Stimulated activated memory B cell treated with anti-CD40 and anti-IgM and Interleukin-4, amounts not matched to agents 10 μg/mL and 1 μg/mL and 100 μg/mL, for 72 hours (primary cell): ENCODE results near the gene TIMM13.
"Not testable (repeated sequence)": the region's sequence is repeated elsewhere in the genome, so short reads cannot be mapped to it uniquely, and the experiment has no call there.

Experiments
- ATAC-seq: fragments of 150-1000 bp; cut with Tn5 transposase; 2 replicates; pipeline ENCODE4 v1.10.0; 2021
- H3K27ac Mint-ChIP-seq: one replicate; pipeline ENCODE4 v1.8.0; 2022; ENCODE audit warnings: mild to moderate bottlenecking, mixed read lengths
- H3K27me3 Mint-ChIP-seq: one replicate; pipeline ENCODE4 v1.8.0; 2022; ENCODE audit warnings: mixed read lengths
- H3K36me3 Mint-ChIP-seq: one replicate; pipeline ENCODE4 v1.8.0; 2022; ENCODE audit warnings: mixed read lengths
- H3K4me1 Mint-ChIP-seq: one replicate; pipeline ENCODE4 v1.8.0; 2022; ENCODE audit warnings: mixed read lengths
- H3K4me3 Mint-ChIP-seq: one replicate; pipeline ENCODE4 v1.8.0; 2022; ENCODE audit warnings: mild to moderate bottlenecking, moderate library complexity, mixed read lengths
- H3K9me3 Mint-ChIP-seq: one replicate; pipeline ENCODE4 v1.8.0; 2022; ENCODE audit warnings: mixed read lengths

Gene TIMM13

DNA sequence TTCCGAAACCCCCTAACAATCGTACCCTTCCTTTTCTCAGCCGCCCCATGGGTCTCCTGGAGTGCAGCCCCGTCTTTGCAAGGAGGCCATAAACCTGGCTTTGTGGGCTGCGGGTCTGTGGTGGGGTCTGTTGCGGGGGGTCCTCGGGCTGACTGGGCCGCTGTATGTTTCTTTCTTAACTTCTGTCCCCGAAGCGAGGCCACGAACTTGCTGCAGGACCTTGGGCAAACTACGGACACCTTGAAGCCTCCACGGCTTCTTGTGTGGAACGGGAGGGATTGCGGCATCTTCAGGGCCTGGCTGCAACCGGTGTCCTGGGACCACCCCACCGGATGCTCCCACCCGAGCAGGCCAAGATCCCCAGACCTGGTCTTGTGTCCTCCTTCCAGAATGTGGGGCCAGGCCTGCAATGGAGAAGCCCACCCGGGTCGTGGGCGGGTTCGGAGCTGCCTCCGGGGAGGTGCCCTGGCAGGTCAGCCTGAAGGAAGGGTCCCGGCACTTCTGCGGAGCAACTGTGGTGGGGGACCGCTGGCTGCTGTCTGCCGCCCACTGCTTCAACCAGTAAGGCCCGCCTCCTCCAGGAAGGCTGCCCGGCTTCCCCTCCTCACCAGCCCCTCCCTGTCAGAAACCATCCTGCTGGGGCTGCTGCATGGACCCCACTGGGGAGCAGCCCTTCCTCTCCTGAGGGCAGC, 12.0 kb downstream of the TIMM13 start:
- Mint-ChIP-seq H3K4me3 (no peak overlapping the region), H3K27ac (no peak overlapping the region), H3K4me1 (no peaks in the 10 kb centered on the region), H3K36me3 (peaks cover 14% of the 10 kb centered on the region), H3K27me3 (peaks cover 6% of the 10 kb centered on the region), H3K9me3 (no peaks in the 10 kb centered on the region)
- no peak for ATAC-seq

DNA sequence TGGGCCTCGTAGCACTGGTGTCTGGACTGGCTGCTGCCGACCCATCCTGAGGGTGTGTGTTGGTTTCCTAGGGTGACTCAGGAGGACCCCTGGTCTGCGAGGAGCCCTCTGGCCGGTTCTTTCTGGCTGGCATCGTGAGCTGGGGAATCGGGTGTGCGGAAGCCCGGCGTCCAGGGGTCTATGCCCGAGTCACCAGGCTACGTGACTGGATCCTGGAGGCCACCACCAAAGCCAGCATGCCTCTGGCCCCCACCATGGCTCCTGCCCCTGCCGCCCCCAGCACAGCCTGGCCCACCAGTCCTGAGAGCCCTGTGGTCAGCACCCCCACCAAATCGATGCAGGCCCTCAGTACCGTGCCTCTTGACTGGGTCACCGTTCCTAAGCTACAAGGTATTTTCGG, 13.8 kb downstream of the TIMM13 start:
- Mint-ChIP-seq H3K27ac (no peak overlapping the region), H3K9me3 (peaks cover 5% of the 10 kb centered on the region), H3K36me3 (peaks cover 19% of the 10 kb centered on the region), H3K27me3 (peaks cover 21% of the 10 kb centered on the region), H3K4me3 (no peak overlapping the region), H3K4me1 (no peaks in the 10 kb centered on the region)
- no peak for ATAC-seq

DNA sequence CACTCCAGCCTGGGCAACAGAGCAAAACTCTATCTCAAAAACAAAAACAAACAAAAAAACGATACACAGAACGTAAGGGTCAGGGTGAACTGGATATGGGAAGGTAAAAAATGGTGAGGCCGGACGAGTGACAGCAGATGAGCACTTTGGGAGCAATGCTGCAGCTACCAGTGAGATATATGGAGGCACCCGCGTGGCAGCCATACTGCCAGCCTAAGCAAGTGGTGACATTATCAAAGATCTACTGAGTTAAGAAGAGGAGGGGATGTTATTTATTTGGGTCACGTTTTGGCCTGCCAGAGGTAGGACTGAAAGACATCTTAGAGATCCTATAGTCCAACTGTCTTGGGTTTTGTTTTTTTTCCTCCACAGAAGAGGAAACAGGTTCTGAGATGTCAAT, 14.2 kb downstream of the TIMM13 start:
- H3K4me3 Mint-ChIP-seq, result no peak overlapping the region
- peaks cover 5% of the 10 kb centered on the region for H3K9me3 Mint-ChIP-seq
- no peak overlapping the region for H3K27ac Mint-ChIP-seq
- H3K36me3 Mint-ChIP-seq, result peaks cover 19% of the 10 kb centered on the region
- H3K4me1 Mint-ChIP-seq, result no peaks in the 10 kb centered on the region
- H3K27me3 Mint-ChIP-seq, result peaks cover 21% of the 10 kb centered on the region
- no peak for ATAC-seq

DNA sequence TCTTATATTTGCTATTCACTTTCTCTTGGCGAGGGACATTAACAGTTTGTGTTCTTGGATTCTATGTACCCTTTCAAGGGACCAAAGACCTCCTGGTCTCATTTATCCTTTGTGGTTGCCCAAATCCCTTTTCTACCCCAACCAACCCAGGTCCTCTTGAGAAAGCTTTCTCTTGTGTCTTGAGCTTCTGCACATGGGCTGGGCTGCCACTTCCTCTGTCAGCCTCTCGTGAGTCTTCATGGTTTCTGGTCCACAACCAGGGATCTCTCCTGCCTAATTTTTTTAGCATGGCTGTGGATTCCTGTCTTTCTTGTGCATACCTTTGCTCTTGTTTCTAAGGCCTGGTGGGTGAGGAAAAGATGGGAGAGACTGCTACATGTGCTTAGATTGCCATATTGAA, 14.9 kb downstream of the TIMM13 start:
- Mint-ChIP-seq H3K9me3 (peaks cover 5% of the 10 kb centered on the region), H3K27me3 (peaks cover 21% of the 10 kb centered on the region), H3K4me1 (no peaks in the 10 kb centered on the region), H3K4me3 (no peak overlapping the region), H3K36me3 (peaks cover 13% of the 10 kb centered on the region), H3K27ac (no peak overlapping the region)
- no peak for ATAC-seq

DNA sequence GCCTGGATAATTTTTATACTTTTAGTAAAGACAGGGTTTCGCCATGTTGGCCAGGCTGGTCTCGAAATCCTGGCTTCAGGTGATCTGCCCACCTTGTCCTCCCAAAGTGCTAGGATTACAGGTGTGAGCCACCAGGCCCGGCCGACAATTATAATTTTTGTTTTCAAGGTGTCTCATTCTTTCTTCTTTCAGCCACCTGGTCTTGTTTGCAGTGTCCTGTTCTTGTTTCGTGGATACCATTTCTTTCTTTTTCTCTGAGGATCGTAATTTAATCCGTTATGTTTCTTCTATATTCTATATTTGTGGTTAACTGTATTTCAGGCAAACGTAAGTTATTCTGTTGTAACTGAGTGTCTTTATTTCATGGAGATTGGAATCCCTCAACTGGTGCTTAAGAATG, 15.7 kb downstream of the TIMM13 start:
- H3K27me3 Mint-ChIP-seq, result peaks cover 21% of the 10 kb centered on the region
- peaks cover 5% of the 10 kb centered on the region for H3K9me3 Mint-ChIP-seq
- H3K4me3 Mint-ChIP-seq, result no peak overlapping the region
- H3K36me3 Mint-ChIP-seq, result peaks cover 8% of the 10 kb centered on the region
- no peak for ATAC-seq
- H3K27ac Mint-ChIP-seq, result no peak overlapping the region
- no peaks in the 10 kb centered on the region for H3K4me1 Mint-ChIP-seq

DNA sequence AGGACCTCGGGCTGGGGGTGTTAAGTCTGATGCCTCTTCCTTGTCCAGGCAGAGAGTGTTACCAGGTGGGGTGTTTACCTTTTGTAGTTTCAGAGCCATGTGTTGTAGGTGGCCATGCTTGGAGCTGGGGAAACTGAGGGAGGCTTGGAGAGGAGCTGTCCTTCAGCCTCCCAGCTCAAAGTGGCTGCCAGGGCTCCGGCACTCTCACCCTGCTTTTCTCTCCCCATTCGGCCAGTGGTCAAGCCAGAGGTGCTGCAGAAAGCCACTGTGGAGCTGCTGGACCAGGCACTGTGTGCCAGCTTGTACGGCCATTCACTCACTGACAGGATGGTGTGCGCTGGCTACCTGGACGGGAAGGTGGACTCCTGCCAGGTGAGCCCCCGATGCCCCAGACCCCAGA, 17.4 kb downstream of the TIMM13 start:
- H3K4me3 Mint-ChIP-seq, result no peak overlapping the region
- ATAC-seq, result no peak
- peaks cover 21% of the 10 kb centered on the region for H3K27me3 Mint-ChIP-seq
- H3K27ac Mint-ChIP-seq, result no peak overlapping the region
- peaks cover 5% of the 10 kb centered on the region for H3K9me3 Mint-ChIP-seq
- H3K36me3 Mint-ChIP-seq, result peaks cover 5% of the 10 kb centered on the region
- H3K4me1 Mint-ChIP-seq, result no peaks in the 10 kb centered on the region

DNA sequence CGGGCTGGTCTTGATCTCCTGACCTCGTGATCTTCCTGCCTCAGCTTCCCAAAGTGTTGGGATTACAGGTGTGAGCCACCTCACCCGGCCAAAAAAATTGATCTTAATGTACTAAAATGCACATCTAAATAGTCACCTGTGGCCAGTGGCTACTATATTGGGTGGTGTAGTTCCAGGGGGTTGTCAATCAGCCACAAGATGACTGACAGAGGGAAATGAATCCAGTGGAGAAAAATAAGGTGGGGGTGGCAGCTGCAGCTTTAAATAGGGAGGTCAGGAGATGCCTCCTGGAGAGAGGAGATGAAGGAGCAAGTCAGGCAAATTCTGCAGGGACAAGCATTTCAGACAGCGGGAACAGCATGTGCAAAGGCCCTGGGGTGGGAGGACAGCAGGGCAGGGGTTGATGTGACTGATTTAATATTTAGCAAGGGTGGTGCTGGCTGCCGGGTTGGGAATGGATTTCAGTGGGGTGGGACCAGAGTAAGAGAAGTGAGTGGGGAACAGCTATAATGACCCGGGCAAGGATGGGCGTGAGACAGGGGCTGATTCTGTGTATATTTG, 18.0 kb downstream of the TIMM13 start:
- Mint-ChIP-seq H3K4me3 (no peak overlapping the region), H3K27ac (no peak overlapping the region), H3K9me3 (peaks cover 5% of the 10 kb centered on the region), H3K27me3 (peaks cover 21% of the 10 kb centered on the region), H3K4me1 (no peaks in the 10 kb centered on the region), H3K36me3 (peaks cover 5% of the 10 kb centered on the region)
- no peak for ATAC-seq

DNA sequence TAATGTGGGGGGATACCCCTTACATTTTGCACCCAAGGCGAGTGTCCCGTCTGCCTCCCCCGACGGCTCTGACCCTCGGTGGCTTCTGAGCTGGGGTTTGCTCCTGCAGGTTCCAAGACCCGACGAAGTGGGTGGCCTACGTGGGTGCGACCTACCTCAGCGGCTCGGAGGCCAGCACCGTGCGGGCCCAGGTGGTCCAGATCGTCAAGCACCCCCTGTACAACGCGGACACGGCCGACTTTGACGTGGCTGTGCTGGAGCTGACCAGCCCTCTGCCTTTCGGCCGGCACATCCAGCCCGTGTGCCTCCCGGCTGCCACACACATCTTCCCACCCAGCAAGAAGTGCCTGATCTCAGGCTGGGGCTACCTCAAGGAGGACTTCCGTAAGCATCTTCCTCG, 19.1 kb downstream of the TIMM13 start:
- Mint-ChIP-seq H3K9me3 (peaks cover 5% of the 10 kb centered on the region), H3K27me3 (peaks cover 21% of the 10 kb centered on the region), H3K4me1 (no peaks in the 10 kb centered on the region), H3K27ac (no peak overlapping the region), H3K4me3 (no peak overlapping the region), H3K36me3 (peaks cover 5% of the 10 kb centered on the region)
- no peak for ATAC-seq

DNA sequence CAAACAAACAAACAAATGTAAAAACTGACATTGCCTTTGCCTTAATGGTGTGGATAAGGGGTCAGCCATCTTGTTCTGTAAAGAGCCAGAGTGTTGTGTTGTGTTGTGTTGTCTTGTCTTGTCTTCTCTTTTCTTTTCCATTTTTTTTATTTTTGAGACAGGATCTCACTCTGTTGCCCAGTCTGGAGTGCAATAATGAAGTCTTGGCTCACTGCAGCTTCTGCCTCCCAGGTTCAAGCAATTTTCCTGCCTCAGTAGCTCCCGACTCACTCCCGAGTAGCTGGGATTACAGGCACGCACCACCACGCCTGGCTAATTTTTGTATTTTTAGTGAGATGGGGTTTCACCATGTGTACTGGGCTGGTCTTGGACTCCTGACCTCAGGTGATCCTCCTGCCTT, 27.8 kb downstream of the TIMM13 start:
- H3K27me3 Mint-ChIP-seq, result no peaks in the 10 kb centered on the region
- H3K9me3 Mint-ChIP-seq, result no peaks in the 10 kb centered on the region
- H3K36me3 Mint-ChIP-seq, result no peaks in the 10 kb centered on the region
- ATAC-seq, result no peak
- H3K4me3 Mint-ChIP-seq, result no peak overlapping the region
- H3K4me1 Mint-ChIP-seq, result no peaks in the 10 kb centered on the region
- no peak overlapping the region for H3K27ac Mint-ChIP-seq

DNA sequence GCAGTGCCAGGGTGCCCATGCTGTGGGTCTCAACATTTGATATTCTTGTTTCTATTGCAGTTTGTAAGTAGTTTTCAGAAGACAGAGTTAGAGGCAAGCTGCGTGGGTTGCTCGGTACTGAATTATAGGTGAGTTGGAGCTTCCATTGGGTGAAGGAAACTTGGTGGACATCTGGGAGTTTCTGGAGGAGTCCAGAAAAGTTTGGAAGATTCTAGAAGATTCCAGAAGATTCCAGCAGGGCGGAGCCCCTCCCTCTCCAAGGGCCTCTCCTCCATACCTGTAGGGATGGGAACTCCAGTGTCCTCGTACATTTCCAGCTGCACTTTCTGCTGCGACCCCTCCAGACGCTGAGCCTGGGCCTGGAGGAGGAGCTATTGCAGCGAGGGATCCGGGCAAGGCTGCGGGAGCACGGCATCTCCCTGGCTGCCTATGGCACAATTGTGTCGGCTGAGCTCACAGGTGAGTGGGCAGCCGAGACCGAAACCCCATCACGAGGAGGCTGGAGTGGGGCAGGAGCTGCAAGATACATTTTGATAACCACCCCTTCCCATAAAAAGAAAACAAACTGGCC, 28.6 kb downstream of the TIMM13 start:
- H3K4me3 Mint-ChIP-seq, result no peak overlapping the region
- H3K9me3 Mint-ChIP-seq, result no peaks in the 10 kb centered on the region
- H3K27me3 Mint-ChIP-seq, result no peaks in the 10 kb centered on the region
- no peak overlapping the region for H3K27ac Mint-ChIP-seq
- ATAC-seq, result no peak
- H3K36me3 Mint-ChIP-seq, result no peaks in the 10 kb centered on the region
- no peaks in the 10 kb centered on the region for H3K4me1 Mint-ChIP-seq

DNA sequence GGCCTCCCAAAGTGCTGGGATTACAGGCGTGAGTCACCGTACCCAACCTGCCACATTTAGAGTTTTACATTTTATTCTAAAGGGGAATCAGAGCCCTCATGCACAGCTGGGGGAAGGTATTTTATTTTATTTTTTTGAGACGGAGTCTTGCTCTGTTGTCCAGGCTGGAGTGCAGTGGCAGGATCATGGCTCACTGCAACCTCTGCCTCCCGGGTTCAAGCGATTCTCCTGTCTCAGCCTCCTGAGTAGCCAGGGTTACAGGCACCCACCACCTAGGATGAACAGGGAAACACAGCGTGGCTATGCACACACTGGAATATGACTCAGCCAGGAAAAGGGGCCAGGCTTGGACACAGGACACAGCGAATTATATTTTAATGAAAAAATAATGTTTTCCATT, 30.2 kb downstream of the TIMM13 start:
- not testable (repeated sequence) for H3K4me3 Mint-ChIP-seq, H3K27me3 Mint-ChIP-seq, H3K9me3 Mint-ChIP-seq, H3K36me3 Mint-ChIP-seq, H3K27ac Mint-ChIP-seq, ATAC-seq, H3K4me1 Mint-ChIP-seq

DNA sequence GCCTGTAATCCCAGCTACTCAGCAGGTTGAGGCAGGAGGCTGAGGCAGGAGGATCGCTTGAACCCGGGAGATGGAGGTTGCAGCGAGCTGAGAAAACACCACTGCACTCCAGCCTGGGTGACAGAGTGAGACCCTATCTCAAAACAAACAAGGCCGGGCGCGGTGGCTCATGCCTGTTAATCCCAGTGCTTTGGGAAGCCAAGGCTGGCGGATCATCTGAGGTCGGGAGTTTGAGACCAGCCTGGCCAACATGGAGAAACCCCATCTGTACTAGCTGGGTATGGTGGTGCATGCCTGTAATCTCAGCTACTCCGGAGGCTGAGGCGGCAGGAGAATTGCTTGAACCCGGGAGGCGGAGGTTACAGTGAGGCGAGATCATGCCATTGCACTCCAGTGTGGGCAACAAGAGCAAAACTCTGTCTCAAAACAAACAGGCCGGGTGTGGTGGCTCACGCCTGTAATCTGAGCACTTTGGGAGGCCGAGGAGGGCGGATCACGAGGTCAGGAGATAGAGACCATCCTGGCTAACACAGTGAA, 32.0 kb downstream of the TIMM13 start:
- H3K9me3 Mint-ChIP-seq, H3K27me3 Mint-ChIP-seq, H3K4me3 Mint-ChIP-seq, H3K36me3 Mint-ChIP-seq, ATAC-seq, H3K4me1 Mint-ChIP-seq: not testable (repeated sequence)
- H3K27ac Mint-ChIP-seq, result peak overlapping the region; percentile 63

DNA sequence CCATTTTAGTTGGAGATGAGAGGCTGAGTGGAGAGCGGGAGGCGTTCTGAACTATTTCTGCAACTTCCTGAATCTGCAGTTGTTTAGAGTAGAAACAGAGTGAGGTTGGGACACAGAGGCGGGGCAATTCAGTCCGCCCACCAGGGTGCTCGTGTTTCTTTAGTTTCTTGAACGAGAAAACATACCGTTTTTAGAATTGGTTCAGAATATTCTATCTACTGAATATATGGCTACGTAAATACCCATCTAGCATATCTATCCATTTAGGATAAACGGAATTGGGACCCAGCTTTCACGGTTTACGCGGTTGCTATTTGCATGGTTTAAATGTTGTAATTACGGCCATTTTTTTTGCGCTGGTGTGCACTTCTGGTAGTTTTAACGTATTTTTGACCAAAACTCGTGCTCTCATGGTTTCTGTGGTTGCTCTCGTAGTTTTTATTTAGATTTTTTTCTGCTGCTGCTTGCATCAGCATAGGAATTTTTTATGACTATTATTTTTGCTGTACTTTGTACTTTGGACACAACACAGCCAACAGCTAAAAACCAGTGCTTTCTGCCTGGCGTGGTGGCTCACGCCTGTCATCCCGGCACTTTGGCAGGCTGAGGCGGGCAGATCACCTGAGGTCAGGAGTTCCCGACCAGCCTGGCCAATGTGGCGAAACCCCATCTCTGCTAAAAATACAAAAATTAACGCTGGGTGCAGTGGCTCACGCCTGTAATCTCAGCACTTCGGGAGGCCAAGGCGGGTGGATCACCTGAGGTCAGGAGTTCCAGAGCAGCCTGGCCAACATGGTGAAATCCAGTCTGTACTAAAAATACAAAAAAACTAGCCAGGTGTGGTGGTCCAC, 32.7 kb downstream of the TIMM13 start:
- Mint-ChIP-seq H3K9me3 (no peaks in the 10 kb centered on the region), H3K27ac (peak overlapping the region; percentile 63), H3K27me3 (no peaks in the 10 kb centered on the region), H3K4me1 (peaks cover 8% of the 10 kb centered on the region), H3K36me3 (no peaks in the 10 kb centered on the region), H3K4me3 (peak overlapping the region; percentile 48)
- peak; percentile 81 for ATAC-seq

DNA sequence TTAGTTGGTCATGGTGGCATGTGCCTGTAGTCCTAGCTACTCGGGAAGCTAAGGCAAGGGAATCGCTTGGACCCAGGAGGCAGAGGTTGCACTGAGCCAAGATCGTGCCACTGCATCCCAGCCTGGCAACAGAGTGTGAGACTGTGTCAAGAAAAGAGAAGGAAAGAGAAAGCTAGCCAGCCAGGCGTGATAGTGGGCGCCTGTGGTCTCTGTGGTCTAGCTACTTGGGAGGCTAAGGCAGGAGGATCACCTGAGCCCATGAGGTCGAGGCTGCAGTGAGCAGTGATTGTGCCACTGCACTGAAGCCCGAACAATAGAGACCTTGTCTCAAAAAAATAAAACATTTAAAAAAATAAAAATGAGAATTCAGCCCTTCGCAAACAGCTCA, 33.3 kb downstream of the TIMM13 start:
- Mint-ChIP-seq H3K4me1 (peaks cover 8% of the 10 kb centered on the region), H3K36me3 (no peaks in the 10 kb centered on the region), H3K27me3 (no peaks in the 10 kb centered on the region), H3K27ac (peak overlapping the region; percentile 63), H3K4me3 (peak overlapping the region; percentile 54), H3K9me3 (no peaks in the 10 kb centered on the region)
- peak; percentile 69 for ATAC-seq

DNA sequence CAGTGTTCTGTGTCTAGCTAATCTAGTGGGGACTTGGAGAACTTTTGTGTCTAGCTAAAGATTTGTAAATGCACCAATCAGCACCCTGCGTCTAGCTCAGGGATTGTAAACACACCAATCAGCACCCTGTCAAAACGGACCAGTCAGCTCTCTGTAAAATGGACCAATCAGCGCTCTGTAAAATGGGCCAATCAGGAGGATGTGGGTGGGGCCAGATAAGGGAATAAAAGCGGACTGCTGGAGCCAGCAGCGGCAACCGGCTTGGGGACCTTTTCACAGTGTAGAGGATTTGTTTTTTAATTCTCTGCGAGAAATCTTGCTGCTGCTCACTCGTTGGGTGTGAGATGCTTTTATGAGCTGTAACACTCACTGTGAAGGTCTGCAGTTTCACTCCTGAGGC, 34.5 kb downstream of the TIMM13 start:
- H3K27ac Mint-ChIP-seq, H3K36me3 Mint-ChIP-seq, H3K27me3 Mint-ChIP-seq, H3K4me3 Mint-ChIP-seq, H3K9me3 Mint-ChIP-seq, ATAC-seq, H3K4me1 Mint-ChIP-seq: not testable (repeated sequence)
